GM12878 (cell line): Measurements from ENCODE around the gene ALMS1. TPM values are rescaled to one million over a fixed set of nuclear protein-coding genes. Genes with fewer than 3 reads are reported as not detected.

Experiments
- ATAC-seq: fragments of 200-7000 bp; cut with Tn5 transposase; 3 replicates; pipeline ENCODE4 v1.9.1; 2020; ENCODE audit warnings: mild to moderate bottlenecking, moderate library complexity
- BruUV-seq: library from RNA; stranded (reverse); fragments of 400-500 nt; replicated peaks from 2 replicates; lab custom pipeline; 2021; lab: Mats Ljungman, UMichigan
- CTCF ChIA-PET: fragments of 300-600 bp; sonication (Branson Sonifier 250); formaldehyde crosslinking; extraction: SDS; loops from one replicate; lab custom pipeline; 2021; ENCODE audit warnings: inconsistent platforms; lab: Yijun Ruan, JAX
- POLR2A ChIA-PET: fragments of 350-600 bp; formaldehyde crosslinking; extraction: SDS; loops from one replicate; lab custom pipeline; 2021; ENCODE audit warnings: inconsistent platforms; lab: Charles Lee
- RAD21 ChIA-PET: fragments of 300-600 bp; sonication (Branson Sonifier 250); formaldehyde crosslinking; loops from one replicate; lab custom pipeline; 2023; ENCODE audit warnings: antibody characterized with exemption; ENCODE audit not compliant: unreplicated experiment; lab: Charles Lee
- SMC1A ChIA-PET: fragments of 300-600 bp; sonication (Branson Sonifier 250); formaldehyde crosslinking; loops from one replicate; lab custom pipeline; 2023; ENCODE audit not compliant: unreplicated experiment, uncharacterized antibody; lab: Charles Lee
- DNase-seq: peaks from one replicate; pipeline ENCODE4 v3.0.0-alpha.2; 2011; ENCODE audit warnings: low read depth, low spot score
- FAIRE-seq: peaks from 3 replicates; lab custom pipeline; 2011; peaks lifted over from hg19 to GRCh38; lab: Jason Lieb, UNC
- H2AFZ ChIP-seq: 2 replicates; pipeline ENCODE4 v1.6.0; 2011; ENCODE audit warnings: low read depth, low read length, control low read depth; ENCODE audit not compliant: control insufficient read depth
- H3K27ac ChIP-seq: 2 replicates; pipeline ENCODE4 v1.5.1; 2011; ENCODE audit warnings: control low read depth; ENCODE audit not compliant: control insufficient read depth, insufficient read depth
- H3K27me3 ChIP-seq, 2 experiments: replicated peaks in 1 of 2; 2 replicates each; pipeline versions ENCODE4 v1.6.0 to v1.6.1; 2011; ENCODE audit warnings: low read length in 1 of 2; ENCODE audit not compliant: control insufficient read depth in 2 of 2, insufficient read depth in 2 of 2
- H3K36me3 ChIP-seq, 2 experiments: 2 replicates each; pipeline ENCODE4 v1.5.1; 2011; ENCODE audit warnings: low read length in 1 of 2; ENCODE audit not compliant: control insufficient read depth in 2 of 2, insufficient read depth in 2 of 2
- H3K4me1 ChIP-seq: 2 replicates; pipeline ENCODE4 v1.6.1; 2011; ENCODE audit warnings: mild to moderate bottlenecking, low read length, moderate library complexity, mixed read lengths; ENCODE audit not compliant: control insufficient read depth, insufficient read depth
- H3K4me2 ChIP-seq: 2 replicates; pipeline ENCODE4 v1.6.0; 2011; ENCODE audit warnings: control low read depth; ENCODE audit not compliant: control insufficient read depth, insufficient read depth
- H3K4me3 ChIP-seq: fragments of 200-600 bp; sonication (generic); 2 replicates; pipeline ENCODE4 v1.5.1; 2016
- H3K79me2 ChIP-seq: 2 replicates; pipeline ENCODE4 v1.6.0; 2011; ENCODE audit warnings: low read length; ENCODE audit not compliant: control insufficient read depth, insufficient read depth
- H3K9ac ChIP-seq: 2 replicates; pipeline ENCODE4 v1.8.0; 2011; ENCODE audit warnings: low read length, control low read depth, mixed read lengths; ENCODE audit not compliant: control insufficient read depth, insufficient read depth
- H3K9me3 ChIP-seq: replicated peaks from 3 replicates; pipeline ENCODE4 v1.5.1; 2011; ENCODE audit warnings: mild to moderate bottlenecking, low read length; ENCODE audit not compliant: control insufficient read depth, insufficient read depth
- H4K20me1 ChIP-seq: 2 replicates; pipeline ENCODE4 v1.6.0; 2011; ENCODE audit not compliant: control insufficient read depth, insufficient read depth
- CHD2 ChIP-seq: IDR thresholded peaks from 2 replicates; pipeline ENCODE4 v1.6.1; 2011; ENCODE audit warnings: low read depth, low read length, improper control_type of control experiment, borderline replicate concordance
- CTCF ChIP-seq, 3 experiments: IDR thresholded peaks in 2 of 3; conservative IDR thresholded peaks in 1 of 3; 2 replicates each; pipeline ENCODE4 v1.5.1; 2011; ENCODE audit warnings: low read depth in 3 of 3, low read length in 3 of 3, mild to moderate bottlenecking in 3 of 3, control low read depth in 2 of 3, moderate library complexity in 2 of 3, inconsistent platforms in 1 of 3, mixed read lengths in 1 of 3; ENCODE audit not compliant: control insufficient read depth in 2 of 3, insufficient read depth in 1 of 3; ENCODE audit errors: extremely low read depth in 1 of 3
- MEF2A ChIP-seq: IDR thresholded peaks from 2 replicates; pipeline ENCODE4 v1.6.1; 2011; ENCODE audit warnings: low read depth, mild to moderate bottlenecking, low read length, moderate library complexity; ENCODE audit not compliant: insufficient read depth
- RAD21 ChIP-seq: IDR thresholded peaks from 2 replicates; pipeline ENCODE4 v1.6.1; 2011; ENCODE audit warnings: mild to moderate bottlenecking, low read depth, low read length, moderate library complexity; ENCODE audit not compliant: insufficient read depth
- SMC3 ChIP-seq: IDR thresholded peaks from 2 replicates; pipeline ENCODE4 v1.6.1; 2011; ENCODE audit warnings: low read length, improper control_type of control experiment, borderline replicate concordance
- SRF ChIP-seq, 2 experiments: IDR thresholded peaks; 2 replicates each; pipeline ENCODE4 v1.6.1; 2011; ENCODE audit warnings: low read depth in 2 of 2, low read length in 2 of 2, mild to moderate bottlenecking in 1 of 2, moderate library complexity in 1 of 2
- ZNF217 ChIP-seq: fragments of 450-650 bp; IDR thresholded peaks from 2 replicates; pipeline ENCODE4 v1.6.1; 2017; ENCODE audit warnings: antibody characterized with exemption, mild to moderate bottlenecking
- WGBS: methylation state at CpG from one replicate; pipeline ENCODE4 v1.1.6; 2016; ENCODE audit warnings: low lambda C conversion rate; ENCODE audit not compliant: insufficient replicate concordance, insufficient coverage; ENCODE audit errors: missing lambda C conversion rate; 5-methylcytosine and 5-hydroxymethylcytosine counted together
- in situ Hi-C: fragments of 300-500 bp; cut with MboI; formaldehyde crosslinking; loops from 9 replicates; pipeline ENCODE4 v1.14.3; 2018; ENCODE audit warnings: mixed read lengths
- intact Hi-C: fragments of 100-400 bp; cut with micrococcal nuclease; formaldehyde crosslinking; loops from one replicate; pipeline ENCODE4 v1.14.2; 2022; ENCODE audit not compliant: unreplicated experiment
- polyA plus RNA-seq, 11 experiments: library from polyadenylated mRNA; depleted of rRNA in 4 of 11; unstranded in 6 of 11; stranded (reverse) in 5 of 11; fragments of >200 nt; fragmentation: Nextera tagmentation in 4 of 11; fragmentation: Illumina TruSeq in 1 of 11; extraction: Ambion mirVana in 4 of 11; extraction: Trizol in 1 of 11; gene quantifications; 1 replicate in 1 of 11; 2 replicates in 10 of 11; pipeline versions ENCODE4 v1.2.1 to v1.2.3, GENCODE V29; 2011 to 2016; ENCODE audit warnings: inconsistent platforms in 2 of 11, missing spikeins in 2 of 11, low read depth in 1 of 11
- total RNA-seq, 4 experiments: library from RNA; depleted of rRNA in 3 of 4; stranded (reverse); fragments of >200 nt in 3 of 4; fragmentation: Illumina TruSeq in 1 of 4; extraction: Trizol in 1 of 4; gene quantifications; 2 replicates each; pipeline versions ENCODE4 v1.2.1 to v1.2.3, GENCODE V29; 2013 to 2021

ALMS1 gene
- total and polyA plus RNA-seq, 10 of the 15 experiments (the other 5 are each of a cell fraction or from before 2014, with no cell fraction given), result 1.1 to 25.8 (median 10.6) TPM

- WGBS, result 0% methylated on average over 2 of the region's 2 CpGs
- FAIRE-seq, result no peak
- no TSS peak for BruUV-seq
These were observed 25.5 kb upstream of the ALMS1 start for GRCh38 chr2:73359915-73360697.

More at GRCh38 chr2:73359915-73360697, 25.5 kb upstream of the ALMS1 start:
- intact Hi-C loops, result no loop called here
- H3K9me3 ChIP-seq, result no peaks in the 10 kb centered on the region
- no peaks in the 10 kb centered on the region for H3K4me1 ChIP-seq
- H3K27ac ChIP-seq, result no peak overlapping the region
- no peak for TF ChIP-seq SRF (IDR thresholded peaks at IDR 0.05; ENCODE audit: low read depth in 2 of 2, low read length in 2 of 2)
- TF ChIP-seq RAD21, result 0 out of 2 replicates have a peak, but pooled peaks have one; percentile 17
- TF ChIP-seq CHD2, result no peak
- TF ChIP-seq CTCF (IDR thresholded peaks at IDR 0.05 in 2 of 3, conservative IDR thresholded peaks at IDR 0.05 in 1 of 3; ENCODE audit: control insufficient read depth in 2 of 3, extremely low read depth in 1 of 3, insufficient read depth in 1 of 3, low read depth in 3 of 3, low read length in 3 of 3), result peak in 2 of 3 experiments; percentile 21 to 31; a peak in 2 of 6 replicates
- no peak for TF ChIP-seq MEF2A
- TF ChIP-seq SMC3, result peak; percentile 32; the same call in 1 of the 2 replicates
- no peak for TF ChIP-seq ZNF217
- no peaks in the 10 kb centered on the region for H4K20me1 ChIP-seq
- no peak for DNase-seq
- no peak overlapping the region for H3K4me3 ChIP-seq
- ChIA-PET RAD21 (interaction anchor here (0.6 to 1.1 kb wide), 3 partner anchors 71 to 277 kb away, joined by 3 read pairs; no protein-coding TSS in a partner anchor), SMC1A (interaction anchor here (0.6 to 1.3 kb wide), 8 partner anchors 10 to 1539 kb away, joined by 3 to 6 read pairs (median 3); partner anchors contain the start of gene ALMS1), POLR2A (no interaction called here), CTCF (interaction anchor here (0.7 to 1.6 kb wide), 14 partner anchors 9 to 147 kb away, joined by 3 to 11 read pairs (median 4); partner anchors contain the start of genes ALMS1 and PRADC1)
- H3K9ac ChIP-seq, result no peak overlapping the region
- in situ Hi-C loops, result no loop called here
- no peaks in the 10 kb centered on the region for H3K36me3 ChIP-seq
- H2AFZ ChIP-seq, result no peak overlapping the region
- H3K79me2 ChIP-seq, result no peaks in the 10 kb centered on the region
- H3K27me3 ChIP-seq, result no peaks in the 10 kb centered on the region
- no peak for ATAC-seq
- H3K4me2 ChIP-seq, result no peak overlapping the region
